ENCODE results near the gene NCOA1. TPM values are rescaled to one million over a fixed set of nuclear protein-coding genes. Genes with fewer than 3 reads are reported as not detected.

Gene NCOA1
- total and polyA plus RNA-seq, 2 of the 4 experiments (the other 2 are of a cell fraction): 6.7 to 11.3 TPM

DNA sequence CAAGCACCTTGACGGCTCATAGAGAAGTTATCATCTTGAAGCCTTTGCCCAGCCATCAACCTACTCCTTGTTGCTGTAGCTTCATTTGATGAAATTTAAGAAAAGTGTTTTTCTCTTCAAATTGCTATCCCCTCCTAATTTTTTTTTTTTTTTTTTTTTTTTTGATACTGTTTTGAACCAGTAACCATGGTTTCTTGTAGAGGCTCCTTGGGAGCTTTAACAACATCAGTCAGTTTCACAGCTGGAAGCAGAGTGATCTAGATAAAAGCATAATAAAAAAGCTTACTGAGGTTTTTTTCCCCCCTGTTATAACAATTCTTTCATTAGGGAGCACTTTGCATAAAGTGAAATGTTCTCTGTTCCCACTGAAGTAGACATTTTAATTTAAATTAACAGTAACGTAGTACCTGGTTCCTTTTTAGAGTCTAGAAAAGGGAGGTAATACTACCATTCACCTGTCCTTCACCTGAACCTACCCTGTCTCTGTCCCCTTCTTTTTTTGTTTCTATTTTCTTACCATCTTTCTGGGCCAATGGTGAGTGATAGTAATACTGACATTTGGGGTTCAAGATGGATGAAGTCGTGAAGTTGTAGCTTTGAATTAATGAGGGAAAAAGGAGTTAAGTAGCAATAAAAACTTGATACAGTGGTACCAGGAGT, 101.5 kb downstream of the NCOA1 start:
- no peak overlapping the region for H3K27ac ChIP-seq (ENCODE audit: insufficient read depth, low read length)
- no peak overlapping the region for H3K18ac ChIP-seq (ENCODE audit: low read depth, low read length)
- ChIA-PET CTCF (no interaction called here), POLR2A (ENCODE audit: unreplicated experiment) (no interaction called here)
- H3K56ac ChIP-seq (ENCODE audit: extremely low read depth, insufficient read depth, low read length): no peak overlapping the region
- H3K9ac ChIP-seq (ENCODE audit: low read depth, low read length): no peak overlapping the region
- no peak overlapping the region for H3K23ac ChIP-seq (ENCODE audit: low read depth, low read length)
- no peak overlapping the region for H2AFZ ChIP-seq (replicated peaks; ENCODE audit: low read length, poor library complexity)
- no TSS peak for BruUV-seq (replicated peaks)
- H2BK120ac ChIP-seq (ENCODE audit: low read depth, low read length): no peak overlapping the region
- H3K27me3 ChIP-seq (ENCODE audit: control insufficient read depth, insufficient read depth, low read length): no peaks in the 10 kb centered on the region
- intact Hi-C loops (cut with micrococcal nuclease) (loop anchor here (5.0 kb wide), 1 partner anchor 60 kb away; no protein-coding TSS in a partner anchor), dilution Hi-C loops (cut with HindIII; ENCODE audit: low sequenced_read_pairs, unreplicated experiment) (no loop called here), in situ Hi-C loops (cut with MboI; ENCODE audit: low sequenced_read_pairs) (no loop called here)
- H4K5ac ChIP-seq (ENCODE audit: low read depth, low read length): no peak overlapping the region
- no peak overlapping the region for H4K91ac ChIP-seq (ENCODE audit: insufficient read depth, low read depth, low read length)
- no peak for ATAC-seq (ENCODE audit: low read depth)
- DNase-seq: no peak
- TF ChIP-seq, protein P1, sequence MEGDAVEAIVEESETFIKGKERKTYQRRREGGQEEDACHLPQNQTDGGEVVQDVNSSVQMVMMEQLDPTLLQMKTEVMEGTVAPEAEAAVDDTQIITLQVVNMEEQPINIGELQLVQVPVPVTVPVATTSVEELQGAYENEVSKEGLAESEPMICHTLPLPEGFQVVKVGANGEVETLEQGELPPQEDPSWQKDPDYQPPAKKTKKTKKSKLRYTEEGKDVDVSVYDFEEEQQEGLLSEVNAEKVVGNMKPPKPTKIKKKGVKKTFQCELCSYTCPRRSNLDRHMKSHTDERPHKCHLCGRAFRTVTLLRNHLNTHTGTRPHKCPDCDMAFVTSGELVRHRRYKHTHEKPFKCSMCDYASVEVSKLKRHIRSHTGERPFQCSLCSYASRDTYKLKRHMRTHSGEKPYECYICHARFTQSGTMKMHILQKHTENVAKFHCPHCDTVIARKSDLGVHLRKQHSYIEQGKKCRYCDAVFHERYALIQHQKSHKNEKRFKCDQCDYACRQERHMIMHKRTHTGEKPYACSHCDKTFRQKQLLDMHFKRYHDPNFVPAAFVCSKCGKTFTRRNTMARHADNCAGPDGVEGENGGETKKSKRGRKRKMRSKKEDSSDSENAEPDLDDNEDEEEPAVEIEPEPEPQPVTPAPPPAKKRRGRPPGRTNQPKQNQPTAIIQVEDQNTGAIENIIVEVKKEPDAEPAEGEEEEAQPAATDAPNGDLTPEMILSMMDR (conservative IDR thresholded peaks at IDR 0.05; ENCODE audit: low read depth, low read length): no peak
- TF ChIP-seq MAZ (IDR thresholded peaks at IDR 0.05; ENCODE audit: borderline replicate concordance, low read depth, low read length) (no peak), NFE2L2 (IDR thresholded peaks at IDR 0.05; ENCODE audit: low read depth, low read length) (no peak), MXI1 (IDR thresholded peaks at IDR 0.05; ENCODE audit: borderline replicate concordance, low read depth, low read length) (no peak), BHLHE40 (IDR thresholded peaks at IDR 0.05; ENCODE audit: low read depth, low read length) (no peak), FOS (IDR thresholded peaks at IDR 0.05; ENCODE audit: low read depth, low read length) (no peak), MAFK (IDR thresholded peaks at IDR 0.05; ENCODE audit: low read depth, low read length) (no peak)
- TF ChIP-seq, protein P2, sequence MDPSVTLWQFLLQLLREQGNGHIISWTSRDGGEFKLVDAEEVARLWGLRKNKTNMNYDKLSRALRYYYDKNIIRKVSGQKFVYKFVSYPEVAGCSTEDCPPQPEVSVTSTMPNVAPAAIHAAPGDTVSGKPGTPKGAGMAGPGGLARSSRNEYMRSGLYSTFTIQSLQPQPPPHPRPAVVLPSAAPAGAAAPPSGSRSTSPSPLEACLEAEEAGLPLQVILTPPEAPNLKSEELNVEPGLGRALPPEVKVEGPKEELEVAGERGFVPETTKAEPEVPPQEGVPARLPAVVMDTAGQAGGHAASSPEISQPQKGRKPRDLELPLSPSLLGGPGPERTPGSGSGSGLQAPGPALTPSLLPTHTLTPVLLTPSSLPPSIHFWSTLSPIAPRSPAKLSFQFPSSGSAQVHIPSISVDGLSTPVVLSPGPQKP (IDR thresholded peaks at IDR 0.05; ENCODE audit: borderline replicate concordance, low read depth, low read length): no peak
- 89% methylated on average over 1 of the region's 3 CpGs; no CpG with 5 or more reads in 1 of the 2 experiments for WGBS, 2 experiments (ENCODE audit: extremely low coverage in 2 of 2, insufficient read length in 1 of 2)
- no peak overlapping the region for H3K4me2 ChIP-seq (ENCODE audit: low read depth, low read length)
- no peaks in the 10 kb centered on the region for H3K9me3 ChIP-seq (ENCODE audit: control insufficient read depth, insufficient read depth, low read length)
- no peaks in the 10 kb centered on the region; a peak in 1 of 4 replicates for H3K79me1 ChIP-seq (ENCODE audit: low read depth in 1 of 2, low read length in 2 of 2)
- H3K4ac ChIP-seq (ENCODE audit: low read depth, low read length): no peak overlapping the region
- H3K14ac ChIP-seq (replicated peaks; ENCODE audit: low read depth, low read length): no peak overlapping the region
- no peaks in the 10 kb centered on the region for H4K20me1 ChIP-seq (ENCODE audit: insufficient read depth, low read length)
- no peaks in the 10 kb centered on the region; the same call in 1 of the 2 replicates for H3K36me3 ChIP-seq (ENCODE audit: control insufficient read depth, insufficient read depth, low read length)
- H2BK15ac ChIP-seq (ENCODE audit: low read depth, low read length): no peak overlapping the region
- H2BK5ac ChIP-seq (ENCODE audit: low read depth, low read length, poor library complexity, severe bottlenecking): no peak overlapping the region
- no peak overlapping the region for H3K4me3 ChIP-seq (ENCODE audit: insufficient read depth, low read depth, low read length)
- no peaks in the 10 kb centered on the region for H3K4me1 ChIP-seq (ENCODE audit: control insufficient read depth, insufficient read depth, low read length)
- no peak overlapping the region for H2BK20ac ChIP-seq (ENCODE audit: low read depth, low read length)
- no peak overlapping the region for H4K8ac ChIP-seq (ENCODE audit: low read depth in 2 of 2, low read length in 2 of 2)
- no peaks in the 10 kb centered on the region for H3K9me1 ChIP-seq (ENCODE audit: insufficient read depth, low read length)
- H2AK5ac ChIP-seq (ENCODE audit: low read depth, low read length): no peak overlapping the region
- H2AK9ac ChIP-seq (replicated peaks; ENCODE audit: low read depth, low read length, poor library complexity): no peak overlapping the region

All from IMR-90 (cell line).